ENCODE data around the gene FAM90A26.
"Not testable (repeated sequence)": the region's sequence is repeated elsewhere in the genome, so short reads cannot be mapped to it uniquely, and the experiment has no call there.

DNA sequence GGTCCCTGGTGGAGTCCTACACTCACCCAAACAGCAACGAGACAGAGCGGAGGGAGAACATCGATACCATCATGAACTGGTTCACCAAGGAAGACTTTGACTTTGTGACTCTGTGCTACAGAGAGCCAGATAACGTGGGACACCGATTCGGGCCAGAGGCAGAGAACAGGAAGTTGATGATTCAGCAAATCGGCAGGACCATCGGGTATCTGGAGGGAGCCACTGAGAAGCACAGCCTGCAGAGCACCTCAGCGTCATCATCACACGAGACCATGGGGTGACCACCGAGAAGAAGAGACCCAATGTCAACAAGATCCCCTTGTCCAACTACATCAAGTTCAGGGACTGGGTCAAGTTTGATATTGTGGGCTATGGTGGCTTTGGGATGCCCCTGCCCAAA lies 29.2 kb upstream of the FAM90A26 start:
- TF ChIP-seq, protein P1, sequence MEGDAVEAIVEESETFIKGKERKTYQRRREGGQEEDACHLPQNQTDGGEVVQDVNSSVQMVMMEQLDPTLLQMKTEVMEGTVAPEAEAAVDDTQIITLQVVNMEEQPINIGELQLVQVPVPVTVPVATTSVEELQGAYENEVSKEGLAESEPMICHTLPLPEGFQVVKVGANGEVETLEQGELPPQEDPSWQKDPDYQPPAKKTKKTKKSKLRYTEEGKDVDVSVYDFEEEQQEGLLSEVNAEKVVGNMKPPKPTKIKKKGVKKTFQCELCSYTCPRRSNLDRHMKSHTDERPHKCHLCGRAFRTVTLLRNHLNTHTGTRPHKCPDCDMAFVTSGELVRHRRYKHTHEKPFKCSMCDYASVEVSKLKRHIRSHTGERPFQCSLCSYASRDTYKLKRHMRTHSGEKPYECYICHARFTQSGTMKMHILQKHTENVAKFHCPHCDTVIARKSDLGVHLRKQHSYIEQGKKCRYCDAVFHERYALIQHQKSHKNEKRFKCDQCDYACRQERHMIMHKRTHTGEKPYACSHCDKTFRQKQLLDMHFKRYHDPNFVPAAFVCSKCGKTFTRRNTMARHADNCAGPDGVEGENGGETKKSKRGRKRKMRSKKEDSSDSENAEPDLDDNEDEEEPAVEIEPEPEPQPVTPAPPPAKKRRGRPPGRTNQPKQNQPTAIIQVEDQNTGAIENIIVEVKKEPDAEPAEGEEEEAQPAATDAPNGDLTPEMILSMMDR (IDR thresholded peaks at IDR 0.05) = not testable (repeated sequence)
- not testable (repeated sequence) for TF ChIP-seq POLR2A (IDR thresholded peaks at IDR 0.05)
